ENCODE data around the gene PMS2. TPM values are rescaled to one million over a fixed set of nuclear protein-coding genes. Genes with fewer than 3 reads are reported as not detected.
A peak's percentile ranks its signal among the peaks of the same experiment; 100 is the strongest.

Gene PMS2
- total RNA-seq, 3 donors from 2014 or later = 13.0 to 16.5 (median 14.4) TPM

DNA sequence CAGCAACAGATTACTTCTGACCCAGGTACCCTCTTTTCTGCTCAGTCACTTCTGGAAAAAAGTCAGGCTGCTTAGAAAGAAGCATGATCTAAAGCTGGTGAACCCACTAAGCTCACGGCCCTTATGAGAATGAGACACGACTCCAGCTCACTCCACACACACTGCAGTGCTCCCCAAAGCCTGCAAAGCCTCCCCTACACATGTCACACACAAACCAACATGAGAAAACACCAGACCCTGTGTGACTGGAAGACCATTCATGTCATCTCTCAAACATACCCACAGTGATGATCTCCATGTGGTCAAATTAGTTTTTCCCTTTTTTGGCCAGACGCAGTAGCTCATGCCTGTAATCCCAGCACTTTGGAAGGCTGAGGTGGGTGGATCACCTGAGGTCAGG lies 22.7 kb upstream of the PMS2 start:
- no peaks in the 10 kb centered on the region for H3K36me3 ChIP-seq
- no peaks in the 10 kb centered on the region for H3K9me3 ChIP-seq
- no peaks in the 10 kb centered on the region for H3K27me3 ChIP-seq

DNA sequence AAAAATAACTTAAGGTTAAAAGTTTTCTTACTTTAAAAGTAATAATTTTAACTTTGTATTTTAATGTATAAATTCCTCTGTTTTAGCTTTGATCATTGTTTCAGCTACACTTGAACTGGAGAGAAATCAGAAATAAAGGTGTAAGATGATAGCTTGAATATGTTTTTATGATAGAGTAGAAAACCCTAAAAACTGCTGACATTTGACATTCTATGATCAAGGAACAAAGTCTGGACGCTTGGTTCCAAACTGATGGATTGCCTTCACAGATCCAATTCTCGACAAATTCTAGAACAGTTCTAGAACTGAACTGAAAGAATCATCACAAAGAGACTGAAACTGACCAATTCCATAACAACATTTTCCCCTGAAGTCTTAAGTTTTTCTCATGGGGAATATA lies 22.1 kb upstream of the PMS2 start, which contains the start of gene ANKRD61:
Gene ANKRD61 (plus strand): TSS at position 389 of the 400 bp plus-strand sequence. CDS start 0 bp downstream, at position 389.
- H3K4me3 ChIP-seq = no peak within 1 kb of the TSS
- no peaks in the 10 kb centered on the region for H3K27me3 ChIP-seq
- no peak within 1 kb of the TSS for H3K27ac ChIP-seq
- peaks cover 2% of the 10 kb centered on the region for H3K36me3 ChIP-seq
- no peaks in the 10 kb centered on the region for H3K9me3 ChIP-seq
- H3K4me1 ChIP-seq = no peaks in the 10 kb centered on the region
- DNase-seq (ENCODE audit: low spot score in 2 of 2) = no peak
- TF ChIP-seq POLR2A (IDR thresholded peaks at IDR 0.05) (no peak), POLR2AphosphoS5 (IDR thresholded peaks at IDR 0.05) (no peak)
- TF ChIP-seq, protein P1, sequence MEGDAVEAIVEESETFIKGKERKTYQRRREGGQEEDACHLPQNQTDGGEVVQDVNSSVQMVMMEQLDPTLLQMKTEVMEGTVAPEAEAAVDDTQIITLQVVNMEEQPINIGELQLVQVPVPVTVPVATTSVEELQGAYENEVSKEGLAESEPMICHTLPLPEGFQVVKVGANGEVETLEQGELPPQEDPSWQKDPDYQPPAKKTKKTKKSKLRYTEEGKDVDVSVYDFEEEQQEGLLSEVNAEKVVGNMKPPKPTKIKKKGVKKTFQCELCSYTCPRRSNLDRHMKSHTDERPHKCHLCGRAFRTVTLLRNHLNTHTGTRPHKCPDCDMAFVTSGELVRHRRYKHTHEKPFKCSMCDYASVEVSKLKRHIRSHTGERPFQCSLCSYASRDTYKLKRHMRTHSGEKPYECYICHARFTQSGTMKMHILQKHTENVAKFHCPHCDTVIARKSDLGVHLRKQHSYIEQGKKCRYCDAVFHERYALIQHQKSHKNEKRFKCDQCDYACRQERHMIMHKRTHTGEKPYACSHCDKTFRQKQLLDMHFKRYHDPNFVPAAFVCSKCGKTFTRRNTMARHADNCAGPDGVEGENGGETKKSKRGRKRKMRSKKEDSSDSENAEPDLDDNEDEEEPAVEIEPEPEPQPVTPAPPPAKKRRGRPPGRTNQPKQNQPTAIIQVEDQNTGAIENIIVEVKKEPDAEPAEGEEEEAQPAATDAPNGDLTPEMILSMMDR (IDR thresholded peaks at IDR 0.05) = no peak
- intact Hi-C loops (cut with DNase I; ENCODE audit: low total_unique reads) = no loop called here

More for the DNA sequence above, 22.7 kb upstream of the PMS2 start:
- intact Hi-C loops (cut with DNase I; ENCODE audit: low total_unique reads) = no loop called here
- Histone ChIP-seq H3K27ac (no peak overlapping the region), H3K4me3 (no peak overlapping the region), H3K4me1 (no peaks in the 10 kb centered on the region)
- DNase-seq (ENCODE audit: low spot score in 2 of 2) = no peak
- TF ChIP-seq POLR2A (IDR thresholded peaks at IDR 0.05) = no peak
- no peak for TF ChIP-seq POLR2AphosphoS5 (IDR thresholded peaks at IDR 0.05)
- TF ChIP-seq, protein P1 (IDR thresholded peaks at IDR 0.05) = no peak

DNA sequence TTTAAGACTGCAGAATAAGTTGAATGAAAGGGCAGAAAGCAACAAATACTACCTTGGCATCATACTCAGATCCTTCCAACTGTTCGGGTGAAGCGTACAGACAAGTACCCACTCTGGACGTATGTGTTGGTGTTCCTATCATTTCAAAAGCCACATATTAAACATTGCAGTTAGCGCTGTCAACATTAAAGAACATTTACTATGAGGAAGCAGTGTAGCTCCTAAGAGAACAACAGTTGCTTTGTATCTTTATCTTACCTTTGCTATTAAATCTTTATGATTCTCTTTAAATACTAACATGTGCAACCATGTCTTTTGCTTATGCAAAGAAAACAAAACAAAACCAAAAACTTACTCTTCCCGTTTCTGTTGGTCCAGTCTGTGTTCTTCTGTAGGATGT lies 19.7 kb upstream of the PMS2 start:
- H3K4me1 ChIP-seq = no peaks in the 10 kb centered on the region
- intact Hi-C loops (cut with DNase I; ENCODE audit: low total_unique reads) = no loop called here
- no peaks in the 10 kb centered on the region for H3K27me3 ChIP-seq
- TF ChIP-seq POLR2AphosphoS5 (IDR thresholded peaks at IDR 0.05) (no peak), POLR2A (IDR thresholded peaks at IDR 0.05) (no peak)
- TF ChIP-seq, protein P1 (IDR thresholded peaks at IDR 0.05) = no peak
- no peak for DNase-seq (ENCODE audit: low spot score in 2 of 2)
- peaks cover 8% of the 10 kb centered on the region for H3K36me3 ChIP-seq
- H3K27ac ChIP-seq = no peak overlapping the region
- no peaks in the 10 kb centered on the region for H3K9me3 ChIP-seq
- H3K4me3 ChIP-seq = no peak overlapping the region

DNA sequence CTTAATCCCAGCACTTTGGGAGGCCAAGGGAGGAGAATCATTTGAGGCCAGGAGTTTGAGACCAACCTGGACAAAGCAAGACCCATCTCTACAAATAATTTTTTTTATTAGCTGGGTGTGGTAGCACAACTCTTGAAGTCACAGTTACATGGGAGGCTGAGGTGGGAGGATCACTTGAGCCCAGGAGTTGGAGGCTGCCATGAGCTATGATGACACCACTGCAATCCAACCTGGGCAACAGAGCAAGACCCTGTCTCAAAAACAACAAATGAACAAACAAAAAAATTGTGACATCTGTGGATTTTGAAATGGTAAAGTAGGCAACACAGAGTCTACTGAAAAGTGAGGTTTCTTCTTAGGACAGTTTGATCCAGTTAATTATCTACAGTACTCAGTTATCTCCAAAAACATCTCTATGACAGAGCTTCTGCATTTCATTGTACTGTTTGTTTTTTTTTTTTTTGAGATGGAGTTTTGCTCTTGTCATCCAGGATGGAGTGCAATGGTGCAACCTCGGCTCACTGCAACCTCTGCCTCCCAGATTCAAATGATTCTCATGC lies 19.0 kb upstream of the PMS2 start:
- TF ChIP-seq POLR2A (IDR thresholded peaks at IDR 0.05) = no peak
- TF ChIP-seq, protein P1 (IDR thresholded peaks at IDR 0.05) = no peak
- Histone ChIP-seq H3K4me3 (no peak overlapping the region), H3K9me3 (no peaks in the 10 kb centered on the region), H3K27ac (no peak overlapping the region), H3K27me3 (no peaks in the 10 kb centered on the region), H3K36me3 (peaks cover 11% of the 10 kb centered on the region), H3K4me1 (no peaks in the 10 kb centered on the region)
- intact Hi-C loops (cut with DNase I; ENCODE audit: low total_unique reads) = no loop called here
- DNase-seq (ENCODE audit: low spot score in 2 of 2) = no peak

DNA sequence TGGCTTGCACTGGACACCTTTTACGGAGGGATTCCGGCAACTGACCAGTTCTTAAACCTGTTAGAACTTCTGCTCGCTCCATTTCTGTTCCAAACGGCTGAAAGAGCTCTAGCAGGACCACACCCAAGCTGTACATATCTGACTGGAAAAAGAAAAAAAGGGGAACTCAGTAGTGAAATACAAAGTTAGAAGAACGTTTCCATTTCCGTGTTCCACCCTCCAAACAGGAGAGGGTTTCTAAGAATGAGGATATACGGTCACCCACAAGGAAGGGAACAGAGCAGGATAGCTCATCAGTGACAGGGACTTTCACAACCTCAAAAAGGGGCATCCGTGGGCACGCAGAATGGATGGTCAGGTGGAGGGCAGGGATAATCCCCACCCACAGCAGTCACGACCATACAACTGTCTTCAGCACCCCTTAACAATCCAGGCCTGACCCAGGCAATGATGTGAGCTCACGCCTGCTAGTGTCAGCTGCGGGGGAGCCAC lies 18.0 kb upstream of the PMS2 start:
- Histone ChIP-seq H3K4me1 (no peaks in the 10 kb centered on the region), H3K36me3 (peaks cover 11% of the 10 kb centered on the region), H3K27ac (peak overlapping the region in 1 of 2 donors; percentile 80), H3K4me3 (no peak overlapping the region), H3K9me3 (no peaks in the 10 kb centered on the region), H3K27me3 (no peaks in the 10 kb centered on the region)
- no peak for DNase-seq (ENCODE audit: low spot score in 2 of 2)
- intact Hi-C loops (cut with DNase I; ENCODE audit: low total_unique reads) = no loop called here
- TF ChIP-seq POLR2AphosphoS5 (IDR thresholded peaks at IDR 0.05) (no peak), POLR2A (IDR thresholded peaks at IDR 0.05) (no peak)
- TF ChIP-seq, protein P1 (IDR thresholded peaks at IDR 0.05) = no peak

Measured in breast epithelium (tissue), 4 donors.